Loucy (cell line): ENCODE results near the gene ROR1.

Experiments
- H2AFZ ChIP-seq: fragments of 200-600 bp; sonication (generic); 2 replicates; pipeline ENCODE4 v1.6.0; 2016; ENCODE audit warnings: antibody characterized with exemption, mild to moderate bottlenecking, low read length, moderate library complexity
- H3F3A ChIP-seq: fragments of 200-600 bp; 2 replicates; pipeline ENCODE4 v1.6.0; 2016; ENCODE audit warnings: antibody characterized with exemption, low read depth, mild to moderate bottlenecking
- H3K27me3 ChIP-seq: fragments of 200-600 bp; sonication (generic); 2 replicates; pipeline ENCODE4 v1.6.1; 2014; ENCODE audit warnings: low read length, mild to moderate bottlenecking; ENCODE audit not compliant: insufficient read depth, poor library complexity, severe bottlenecking
- H3K36me3 ChIP-seq: fragments of 200-600 bp; sonication (generic); 2 replicates; pipeline ENCODE4 v1.6.1; 2016; ENCODE audit warnings: low read length; ENCODE audit not compliant: insufficient read depth
- H3K4me1 ChIP-seq: fragments of 200-600 bp; sonication (generic); 2 replicates; pipeline ENCODE4 v1.5.1; 2014; ENCODE audit warnings: low read length, mild to moderate bottlenecking; ENCODE audit not compliant: insufficient read depth, poor library complexity, severe bottlenecking
- H3K4me2 ChIP-seq: fragments of 200-600 bp; sonication (generic); 2 replicates; pipeline ENCODE4 v1.6.0; 2014; ENCODE audit warnings: antibody characterized with exemption, low read length, low read depth, mild to moderate bottlenecking; ENCODE audit not compliant: poor library complexity, severe bottlenecking
- H3K4me3 ChIP-seq: fragments of 200-600 bp; sonication (generic); 2 replicates; pipeline ENCODE4 v1.5.1; 2014; ENCODE audit warnings: low read length, mild to moderate bottlenecking, mixed read lengths; ENCODE audit not compliant: poor library complexity, severe bottlenecking
- H3K79me2 ChIP-seq: fragments of 200-600 bp; sonication (generic); 2 replicates; pipeline ENCODE4 v1.6.1; 2014; ENCODE audit warnings: low read length; ENCODE audit not compliant: insufficient read depth
- H3K9ac ChIP-seq: fragments of 200-600 bp; sonication (generic); 2 replicates; pipeline ENCODE4 v1.6.0; 2014; ENCODE audit warnings: mild to moderate bottlenecking, low read depth, low read length, moderate library complexity; ENCODE audit not compliant: poor library complexity, severe bottlenecking
- H3K9me2 ChIP-seq: fragments of 200-600 bp; sonication (generic); replicated peaks from 2 replicates; pipeline ENCODE4 v1.6.1; 2016; ENCODE audit warnings: low read depth, low read length, mixed read lengths
- H3K9me3 ChIP-seq: fragments of 200-600 bp; sonication (generic); 2 replicates; pipeline ENCODE4 v1.6.1; 2014; ENCODE audit warnings: mild to moderate bottlenecking, antibody characterized with exemption, low read length, low read depth; ENCODE audit not compliant: insufficient read depth
- H4K20me1 ChIP-seq: fragments of 200-600 bp; sonication (generic); 2 replicates; pipeline ENCODE4 v1.6.0; 2014; ENCODE audit warnings: antibody characterized with exemption, low read length, mild to moderate bottlenecking; ENCODE audit not compliant: insufficient read depth, poor library complexity, severe bottlenecking
- CTCF ChIP-seq: fragments of 200-600 bp; sonication (generic); conservative IDR thresholded peaks from 2 replicates; pipeline ENCODE4 v1.5.1; 2014; ENCODE audit warnings: mild to moderate bottlenecking, antibody characterized with exemption, low read length
- EZH2phosphoT487 ChIP-seq: fragments of 200-600 bp; IDR thresholded peaks from 2 replicates; pipeline ENCODE4 v1.6.1; 2018; ENCODE audit warnings: antibody characterized with exemption, mild to moderate bottlenecking, moderate library complexity, borderline replicate concordance

Gene ROR1

DNA sequence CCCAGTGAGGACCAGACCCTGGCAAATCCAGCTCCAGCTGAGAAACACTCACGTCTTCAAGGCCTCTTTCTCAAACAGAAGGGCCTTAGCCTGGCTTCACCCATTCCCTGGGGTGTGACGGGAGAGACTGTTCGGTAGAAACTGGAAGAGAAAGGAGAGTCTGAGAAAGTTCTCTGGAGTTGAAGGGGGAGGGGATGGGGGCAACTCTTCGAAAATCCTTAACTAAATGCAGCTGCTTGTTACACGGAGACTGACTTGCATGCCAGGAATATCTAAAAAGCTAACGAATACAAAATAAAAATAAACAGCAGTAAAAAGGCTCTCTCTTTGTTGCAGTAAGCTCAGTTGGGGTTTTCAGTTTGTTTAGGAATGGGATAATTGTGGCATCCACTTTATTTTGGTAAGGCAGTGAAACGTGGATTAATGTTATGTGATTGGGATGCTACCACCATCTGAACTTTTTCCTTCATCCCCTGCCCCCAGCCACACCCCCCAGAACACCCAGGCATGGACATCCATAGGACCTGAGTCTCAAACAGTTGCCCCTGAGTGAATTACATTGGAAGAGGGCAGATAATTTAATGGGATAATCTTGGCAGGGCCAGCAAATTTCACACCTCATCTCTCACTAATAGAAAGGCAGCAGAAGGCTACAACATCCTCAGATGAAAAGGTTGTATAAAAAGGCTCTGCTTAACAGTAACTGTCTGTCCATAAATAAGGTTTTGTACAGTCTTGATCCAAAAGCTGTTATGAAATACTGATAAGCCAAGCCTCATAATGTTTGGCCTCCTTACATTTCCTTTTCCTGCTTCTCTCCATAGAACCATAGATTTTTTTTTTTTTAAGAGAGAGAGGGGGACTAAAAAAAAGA lies 5.8 kb downstream of the ROR1 start:
- Histone ChIP-seq H3K4me1 (no peaks in the 10 kb centered on the region), H3K79me2 (no peaks in the 10 kb centered on the region), H3F3A (no peaks in the 10 kb centered on the region), H4K20me1 (no peaks in the 10 kb centered on the region), H2AFZ (no peak overlapping the region), H3K9ac (no peak overlapping the region), H3K9me2 (no peaks in the 10 kb centered on the region), H3K4me3 (no peak overlapping the region), H3K36me3 (no peaks in the 10 kb centered on the region), H3K4me2 (no peak overlapping the region), H3K9me3 (no peaks in the 10 kb centered on the region), H3K27me3 (no peaks in the 10 kb centered on the region)
- TF ChIP-seq EZH2phosphoT487 (no peak), CTCF (no peak)

- no peaks in the 10 kb centered on the region for H4K20me1 ChIP-seq
- no peaks in the 10 kb centered on the region for H3K4me1 ChIP-seq
- no peak overlapping the region for H3K4me2 ChIP-seq
- H3K79me2 ChIP-seq = no peaks in the 10 kb centered on the region
- H3K27me3 ChIP-seq = no peaks in the 10 kb centered on the region
- no peaks in the 10 kb centered on the region for H3K9me2 ChIP-seq
- H3K9ac ChIP-seq = no peak overlapping the region
- no peak overlapping the region for H3K4me3 ChIP-seq
- no peak overlapping the region for H2AFZ ChIP-seq
- no peaks in the 10 kb centered on the region for H3F3A ChIP-seq
- H3K36me3 ChIP-seq = no peaks in the 10 kb centered on the region
- TF ChIP-seq EZH2phosphoT487 = no peak
- no peak for TF ChIP-seq CTCF
- no peaks in the 10 kb centered on the region for H3K9me3 ChIP-seq
Observed at GRCh38 chr1:63780565-63780964, 6.7 kb downstream of the ROR1 start.

DNA sequence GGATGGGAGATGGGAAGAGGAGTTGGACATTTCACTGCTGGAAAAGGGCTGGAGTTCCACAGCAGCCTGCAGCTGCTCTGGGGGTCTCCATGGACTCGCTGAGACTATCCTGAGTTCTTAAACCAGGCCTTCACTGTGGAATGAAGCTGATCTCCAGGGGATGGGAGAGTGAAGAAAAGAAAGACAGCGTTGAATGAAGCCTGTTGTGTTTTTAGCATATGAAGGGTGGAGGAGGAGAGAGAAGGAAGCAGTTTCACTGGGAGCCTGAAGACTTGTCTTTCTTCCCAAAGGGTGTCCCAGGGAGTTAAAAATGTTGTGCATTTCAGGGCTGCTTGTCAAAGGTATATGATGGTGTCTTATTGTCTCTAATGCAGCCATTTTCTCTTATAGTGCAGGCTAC lies 9.2 kb downstream of the ROR1 start:
- H3K4me1 ChIP-seq = no peaks in the 10 kb centered on the region
- H3K4me3 ChIP-seq = no peak overlapping the region

More for the DNA sequence above, 9.2 kb downstream of the ROR1 start:
- H4K20me1 ChIP-seq = no peaks in the 10 kb centered on the region
- H2AFZ ChIP-seq = no peak overlapping the region
- no peak overlapping the region for H3K4me2 ChIP-seq
- no peak overlapping the region for H3K9ac ChIP-seq
- H3K79me2 ChIP-seq = no peaks in the 10 kb centered on the region
- no peaks in the 10 kb centered on the region for H3K9me2 ChIP-seq
- H3K27me3 ChIP-seq = no peaks in the 10 kb centered on the region
- H3F3A ChIP-seq = no peaks in the 10 kb centered on the region
- no peaks in the 10 kb centered on the region for H3K9me3 ChIP-seq
- no peak for TF ChIP-seq EZH2phosphoT487
- no peak for TF ChIP-seq CTCF
- H3K36me3 ChIP-seq = no peaks in the 10 kb centered on the region
